Mesenchymal stem cell (in vitro differentiated cells and primary cell): ENCODE measurements around the gene PRKCA.
A peak's percentile ranks its signal among the peaks of the same experiment; 100 is the strongest.

Experiments used
- DNase-seq: peaks from one replicate; pipeline ENCODE4 v3.0.0-alpha.2; 2013
- H2AFZ ChIP-seq: one replicate; pipeline ENCODE4 v1.6.1; 2013; ENCODE audit warnings: low read depth, mild to moderate bottlenecking, control low read depth, inconsistent platforms, low read length, moderate library complexity
- H2AK5ac ChIP-seq: 2 replicates; pipeline ENCODE4 v1.6.1; 2013; ENCODE audit warnings: low read length, moderate library complexity, mild to moderate bottlenecking, inconsistent platforms; ENCODE audit not compliant: severe bottlenecking
- H2BK120ac ChIP-seq: one replicate; pipeline ENCODE4 v1.6.1; 2013; ENCODE audit warnings: low read depth, mild to moderate bottlenecking, inconsistent platforms, low read length, moderate library complexity
- H2BK12ac ChIP-seq, 2 experiments: one replicate each; pipeline ENCODE4 v1.6.1; 2013; ENCODE audit warnings: inconsistent platforms in 2 of 2, low read length in 2 of 2, mild to moderate bottlenecking in 2 of 2, moderate library complexity in 2 of 2, control low read depth in 1 of 2
- H2BK15ac ChIP-seq: one replicate; pipeline ENCODE4 v1.6.1; 2013; ENCODE audit warnings: mild to moderate bottlenecking, low read depth, inconsistent platforms; ENCODE audit not compliant: poor library complexity, severe bottlenecking
- H2BK5ac ChIP-seq: 2 replicates; pipeline ENCODE4 v1.6.1; 2013; ENCODE audit warnings: low read depth, mild to moderate bottlenecking, low read length, control low read depth, inconsistent platforms; ENCODE audit not compliant: poor library complexity, severe bottlenecking
- H3K14ac ChIP-seq, 2 experiments: one replicate each; pipeline ENCODE4 v1.6.1; 2013; ENCODE audit warnings: inconsistent platforms in 2 of 2, low read length in 2 of 2, control low read depth in 1 of 2, mild to moderate bottlenecking in 1 of 2, moderate library complexity in 1 of 2
- H3K18ac ChIP-seq, 2 experiments: one replicate each; pipeline ENCODE4 v1.6.1; 2013; ENCODE audit warnings: inconsistent platforms in 2 of 2, low read length in 2 of 2, control low read depth in 1 of 2, low read depth in 1 of 2, mild to moderate bottlenecking in 1 of 2
- H3K23ac ChIP-seq, 2 experiments: one replicate each; pipeline ENCODE4 v1.6.1; 2013; ENCODE audit warnings: inconsistent platforms in 2 of 2, low read length in 2 of 2, mild to moderate bottlenecking in 2 of 2, moderate library complexity in 2 of 2, control low read depth in 1 of 2
- H3K27ac ChIP-seq: 2 replicates; pipeline ENCODE4 v1.5.1; 2013; ENCODE audit warnings: mild to moderate bottlenecking, moderate library complexity, low read length, control low read depth, inconsistent platforms; ENCODE audit not compliant: poor library complexity, severe bottlenecking
- H3K27me3 ChIP-seq, 2 experiments: 2 replicates each; pipeline versions ENCODE4 v1.6.1 to v1.7.0; 2013; ENCODE audit warnings: low read length in 2 of 2, mild to moderate bottlenecking in 2 of 2, moderate library complexity in 2 of 2, control low read depth in 1 of 2, inconsistent platforms in 1 of 2; ENCODE audit not compliant: control insufficient read depth in 1 of 2, insufficient read depth in 1 of 2
- H3K36me3 ChIP-seq, 2 experiments: 2 replicates each; pipeline versions ENCODE4 v1.6.1 to v1.7.0; 2013; ENCODE audit warnings: low read length in 2 of 2, control low read depth in 1 of 2, inconsistent platforms in 1 of 2, low read depth in 1 of 2, mild to moderate bottlenecking in 1 of 2; ENCODE audit not compliant: insufficient read depth in 2 of 2, control insufficient read depth in 1 of 2
- H3K4ac ChIP-seq, 2 experiments: one replicate each; pipeline ENCODE4 v1.6.1; 2013; ENCODE audit warnings: inconsistent platforms in 2 of 2, low read length in 2 of 2, mild to moderate bottlenecking in 2 of 2, moderate library complexity in 2 of 2, control low read depth in 1 of 2, low read depth in 1 of 2
- H3K4me1 ChIP-seq: 2 replicates; pipeline ENCODE4 v1.6.1; 2013; ENCODE audit warnings: low read depth, low read length, control low read depth; ENCODE audit not compliant: control insufficient read depth, insufficient read depth
- H3K4me2 ChIP-seq: 2 replicates; pipeline ENCODE4 v1.6.1; 2013; ENCODE audit warnings: low read length, mild to moderate bottlenecking, inconsistent platforms; ENCODE audit not compliant: poor library complexity, severe bottlenecking
- H3K4me3 ChIP-seq, 2 experiments: 2 replicates each; pipeline versions ENCODE4 v1.5.1 to v1.7.0; 2013; ENCODE audit warnings: low read length in 2 of 2, mild to moderate bottlenecking in 2 of 2, control low read depth in 1 of 2, low read depth in 1 of 2; ENCODE audit not compliant: insufficient read depth in 1 of 2
- H3K79me1 ChIP-seq: replicated peaks from 2 replicates; pipeline ENCODE4 v1.6.1; 2013; ENCODE audit warnings: mild to moderate bottlenecking, control low read depth, low read length, inconsistent platforms; ENCODE audit not compliant: poor library complexity, severe bottlenecking
- H3K9ac ChIP-seq: 2 replicates; pipeline ENCODE4 v1.7.0; 2013; ENCODE audit warnings: mild to moderate bottlenecking, low read length, moderate library complexity
- H3K9me3 ChIP-seq: 2 replicates; pipeline ENCODE4 v1.7.0; 2013; ENCODE audit warnings: mild to moderate bottlenecking, low read length; ENCODE audit not compliant: control insufficient read depth
- H4K8ac ChIP-seq: one replicate; pipeline ENCODE4 v1.6.1; 2013; ENCODE audit warnings: inconsistent platforms, mild to moderate bottlenecking, low read length, moderate library complexity
- H4K91ac ChIP-seq: one replicate; pipeline ENCODE4 v1.6.1; 2013; ENCODE audit warnings: mild to moderate bottlenecking, low read length, inconsistent platforms
- WGBS: methylation state at CpG from one replicate; pipeline ENCODE4 v1.1.7; 2013; ENCODE audit warnings: mixed read lengths; 5-methylcytosine and 5-hydroxymethylcytosine counted together

The PRKCA gene

DNA sequence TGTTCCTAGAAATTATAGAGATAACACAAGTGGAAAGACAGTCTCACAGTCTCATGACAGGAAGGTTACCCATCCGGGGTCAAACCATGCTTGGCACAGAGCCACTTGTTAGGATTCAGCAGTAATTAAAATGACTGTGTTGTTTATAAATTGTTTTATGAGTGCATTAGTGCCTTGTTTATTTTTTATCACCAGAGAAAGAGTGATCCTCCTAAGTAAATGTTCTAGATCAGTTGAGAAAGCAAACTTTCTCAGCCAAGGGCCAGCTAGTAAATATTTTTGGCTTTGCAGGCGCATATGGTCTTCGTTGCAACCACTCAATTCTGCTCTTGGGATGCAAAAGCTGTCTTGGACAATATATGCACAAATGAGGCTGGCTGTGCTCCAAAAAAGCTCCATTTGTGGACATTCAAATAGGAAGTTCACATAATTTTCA, 278.6 kb downstream of the PRKCA start:
- Histone ChIP-seq H3K79me1 (peaks cover 40% of the 10 kb centered on the region), H2BK12ac (no peak overlapping the region), H3K27me3 (no peaks in the 10 kb centered on the region), H3K14ac (no peak overlapping the region), H3K4me2 (no peak overlapping the region), H3K4me1 (peaks cover 28% of the 10 kb centered on the region), H4K8ac (no peak overlapping the region), H3K18ac (no peak overlapping the region), H3K4ac (no peak overlapping the region), H2BK120ac (no peak overlapping the region), H3K36me3 (peaks cover 0 to 7% of the 10 kb centered on the region in 2 experiments), H2AFZ (no peak overlapping the region), H3K27ac (peak overlapping the region; percentile 73), H4K91ac (no peak overlapping the region), H3K9me3 (no peaks in the 10 kb centered on the region), H3K4me3 (peak overlapping the region in 1 of 2 experiments; percentile 5), H3K9ac (peak overlapping the region; percentile 3), H2BK5ac (no peak overlapping the region), H2AK5ac (peak overlapping the region; percentile 64), H3K23ac (no peak overlapping the region), H2BK15ac (no peak overlapping the region)
- WGBS, result 18% methylated on average over 2 of the region's 3 CpGs
- peak; percentile 97 for DNase-seq

- H2AK5ac ChIP-seq, result peak overlapping the region; percentile 94
- H3K36me3 ChIP-seq, result peaks cover 0 to 7% of the 10 kb centered on the region in 2 experiments
- WGBS, result 95% methylated on average over 4 of the region's 5 CpGs
- peak overlapping the region; percentile 17 for H3K4me2 ChIP-seq
- peak overlapping the region in 1 of 2 experiments; percentile 37 for H3K14ac ChIP-seq
- H2AFZ ChIP-seq, result no peak overlapping the region
- H4K8ac ChIP-seq, result no peak overlapping the region
- H2BK5ac ChIP-seq, result no peak overlapping the region
- no peak overlapping the region for H2BK15ac ChIP-seq
- H3K9me3 ChIP-seq, result no peaks in the 10 kb centered on the region
- H2BK12ac ChIP-seq, result peak overlapping the region; percentile 44 to 88
- H3K79me1 ChIP-seq, result peaks cover 40% of the 10 kb centered on the region
- H2BK120ac ChIP-seq, result no peak overlapping the region
- no peak overlapping the region for H3K23ac ChIP-seq
- peaks cover 27% of the 10 kb centered on the region for H3K4me1 ChIP-seq
- no peak overlapping the region for H4K91ac ChIP-seq
- peak overlapping the region; percentile 4 to 85 for H3K18ac ChIP-seq
- no peak overlapping the region for H3K4me3 ChIP-seq
- no peak for DNase-seq
- no peak overlapping the region for H3K9ac ChIP-seq
- no peaks in the 10 kb centered on the region for H3K27me3 ChIP-seq
- peak overlapping the region in 1 of 2 experiments; percentile 80 for H3K4ac ChIP-seq
- H3K27ac ChIP-seq, result peak overlapping the region; percentile 83
Observed at GRCh38 chr17:66582373-66583111, 280.1 kb downstream of the PRKCA start.

GRCh38 chr17:66583112-66583748, 280.8 kb downstream of the PRKCA start:
- H3K9me3 ChIP-seq, result no peaks in the 10 kb centered on the region
- H3K79me1 ChIP-seq, result peaks cover 37% of the 10 kb centered on the region
- no peak overlapping the region for H2AK5ac ChIP-seq
- H4K8ac ChIP-seq, result no peak overlapping the region
- H3K9ac ChIP-seq, result no peak overlapping the region
- H3K4me1 ChIP-seq, result peaks cover 27% of the 10 kb centered on the region
- H3K18ac ChIP-seq, result no peak overlapping the region
- no peak overlapping the region for H3K4ac ChIP-seq
- H4K91ac ChIP-seq, result no peak overlapping the region
- H3K23ac ChIP-seq, result no peak overlapping the region
- no peak overlapping the region for H2BK15ac ChIP-seq
- H3K27me3 ChIP-seq, result no peaks in the 10 kb centered on the region
- no peak overlapping the region for H3K4me3 ChIP-seq
- no peak for DNase-seq
- H3K4me2 ChIP-seq, result no peak overlapping the region
- H2AFZ ChIP-seq, result no peak overlapping the region
- H2BK12ac ChIP-seq, result no peak overlapping the region
- no peak overlapping the region for H3K14ac ChIP-seq
- no peak overlapping the region for H2BK120ac ChIP-seq
- WGBS, result 97% methylated on average over 3 of the region's 4 CpGs
- H3K36me3 ChIP-seq, result peaks cover 0 to 7% of the 10 kb centered on the region in 2 experiments
- no peak overlapping the region for H2BK5ac ChIP-seq
- H3K27ac ChIP-seq, result peak overlapping the region; percentile 83

- no peak overlapping the region for H4K91ac ChIP-seq
- peaks cover 34% of the 10 kb centered on the region for H3K79me1 ChIP-seq
- WGBS, result 98% methylated on average over 4 of the region's 4 CpGs
- H2BK15ac ChIP-seq, result no peak overlapping the region
- H2AFZ ChIP-seq, result no peak overlapping the region
- H4K8ac ChIP-seq, result peak overlapping the region; percentile 7
- H3K36me3 ChIP-seq, result peaks cover 0 to 2% of the 10 kb centered on the region in 2 experiments
- DNase-seq, result no peak
- H3K23ac ChIP-seq, result no peak overlapping the region
- H2BK12ac ChIP-seq, result no peak overlapping the region
- no peak overlapping the region for H3K4me3 ChIP-seq
- H3K14ac ChIP-seq, result no peak overlapping the region
- peaks cover 14% of the 10 kb centered on the region for H3K4me1 ChIP-seq
- no peak overlapping the region for H3K4ac ChIP-seq
- H3K4me2 ChIP-seq, result no peak overlapping the region
- no peak overlapping the region for H3K27ac ChIP-seq
- H3K18ac ChIP-seq, result no peak overlapping the region
- no peak overlapping the region for H2AK5ac ChIP-seq
- H2BK5ac ChIP-seq, result no peak overlapping the region
- H3K9ac ChIP-seq, result no peak overlapping the region
- no peaks in the 10 kb centered on the region for H3K27me3 ChIP-seq
- H3K9me3 ChIP-seq, result no peaks in the 10 kb centered on the region
- no peak overlapping the region for H2BK120ac ChIP-seq
Observed at GRCh38 chr17:66584927-66585326, 282.5 kb downstream of the PRKCA start.
